Thymus (tissue), 11 donors: ENCODE results near the gene KEL. TPM values are rescaled to one million over a fixed set of nuclear protein-coding genes. Genes with fewer than 3 reads are reported as not detected.

ENCODE experiments used
- DNase-seq, 9 donors: peaks; one replicate each; pipeline ENCODE4 v3.0.0-alpha.2; 2013; ENCODE audit warnings: low spot score in 9 of 9, low read depth in 6 of 9, missing footprints in 1 of 9
- H3K27ac ChIP-seq, 2 donors: one replicate each; pipeline ENCODE4 v1.5.1; 2013; ENCODE audit warnings: control low read depth in 1 of 2, low read depth in 1 of 2, low read length in 1 of 2, mild to moderate bottlenecking in 1 of 2, moderate library complexity in 1 of 2
- H3K27me3 ChIP-seq, 2 donors: one replicate each; pipeline ENCODE4 v1.5.1; 2013; ENCODE audit warnings: low read length in 1 of 2; ENCODE audit not compliant: control insufficient read depth in 2 of 2, insufficient read depth in 1 of 2
- H3K36me3 ChIP-seq, 2 donors: one replicate each; pipeline ENCODE4 v1.5.1; 2013; ENCODE audit warnings: low read length in 1 of 2, mild to moderate bottlenecking in 1 of 2, moderate library complexity in 1 of 2; ENCODE audit not compliant: control insufficient read depth in 2 of 2, insufficient read depth in 2 of 2
- H3K4me1 ChIP-seq, 2 donors: one replicate each; pipeline ENCODE4 v1.5.1; 2013; ENCODE audit warnings: low read length in 2 of 2; ENCODE audit not compliant: control insufficient read depth in 2 of 2, insufficient read depth in 2 of 2
- H3K4me3 ChIP-seq, 2 donors: one replicate each; pipeline ENCODE4 v1.5.1; 2013; ENCODE audit warnings: low read length in 2 of 2, control low read depth in 1 of 2, mild to moderate bottlenecking in 1 of 2
- H3K9me3 ChIP-seq, 2 donors: one replicate each; pipeline ENCODE4 v1.5.1; 2013; ENCODE audit warnings: low read length in 1 of 2, mild to moderate bottlenecking in 1 of 2; ENCODE audit not compliant: control insufficient read depth in 2 of 2, insufficient read depth in 1 of 2
- WGBS: extraction: QIAGEN DNeasy Blood & Tissue Kit; methylation state at CpG from one replicate; pipeline ENCODE4 v1.1.7; 2013; 5-methylcytosine and 5-hydroxymethylcytosine counted together
- polyA plus RNA-seq: library from polyadenylated mRNA; stranded (reverse); fragments of 200-250 nt; gene quantifications from one replicate; pipeline ENCODE4 v1.2.3, GENCODE V29; 2013
- total RNA-seq: library from RNA; stranded (reverse); fragments of 120-200 nt; gene quantifications from one replicate; pipeline ENCODE4 v1.2.4, GENCODE V29; 2013
- donor health status: healthy.

KEL gene
- total and polyA plus RNA-seq, 2 donors = 2.6 to 2.7 TPM

GRCh38 chr7:142950235-142950634 lies 11.9 kb downstream of the KEL start:
- DNase-seq = no peak

GRCh38 chr7:142948603-142949002 lies 13.6 kb downstream of the KEL start:
- H3K27ac ChIP-seq = no peak overlapping the region
- H3K9me3 ChIP-seq = no peaks in the 10 kb centered on the region
- no peaks in the 10 kb centered on the region for H3K4me1 ChIP-seq
- no peak for DNase-seq
- no peaks in the 10 kb centered on the region for H3K27me3 ChIP-seq
- H3K4me3 ChIP-seq = no peak overlapping the region
- 97% methylated on average over 4 of the region's 4 CpGs for WGBS
- H3K36me3 ChIP-seq = no peaks in the 10 kb centered on the region

More at GRCh38 chr7:142950235-142950634, 11.9 kb downstream of the KEL start:
- Histone ChIP-seq H3K4me1 (no peaks in the 10 kb centered on the region), H3K36me3 (no peaks in the 10 kb centered on the region), H3K4me3 (no peak overlapping the region), H3K9me3 (peaks cover 1 to 7% of the 10 kb centered on the region in 2 donors), H3K27me3 (no peaks in the 10 kb centered on the region), H3K27ac (no peak overlapping the region)

- Histone ChIP-seq H3K9me3 (no peaks in the 10 kb centered on the region), H3K27ac (no peak overlapping the region), H3K4me1 (no peaks in the 10 kb centered on the region), H3K27me3 (no peaks in the 10 kb centered on the region), H3K4me3 (no peak overlapping the region), H3K36me3 (no peaks in the 10 kb centered on the region)
- no peak for DNase-seq
- WGBS = 89% methylated on average over 3 of the region's 3 CpGs
These were observed 17.2 kb downstream of the KEL start for GRCh38 chr7:142945001-142945400.

GRCh38 chr7:142943706-142944268 lies 18.4 kb downstream of the KEL start:
- no peak for DNase-seq
- 95% methylated on average over 7 of the region's 7 CpGs for WGBS
- Histone ChIP-seq H3K4me3 (no peak overlapping the region), H3K36me3 (no peaks in the 10 kb centered on the region), H3K27me3 (no peaks in the 10 kb centered on the region), H3K9me3 (no peaks in the 10 kb centered on the region), H3K27ac (no peak overlapping the region), H3K4me1 (no peaks in the 10 kb centered on the region)

- no peak overlapping the region for H3K27ac ChIP-seq
- no peaks in the 10 kb centered on the region for H3K36me3 ChIP-seq
- H3K9me3 ChIP-seq = no peaks in the 10 kb centered on the region
- H3K4me1 ChIP-seq = no peaks in the 10 kb centered on the region
- H3K4me3 ChIP-seq = no peak overlapping the region
- DNase-seq = no peak
- WGBS = 98% methylated on average over 6 of the region's 6 CpGs
- H3K27me3 ChIP-seq = no peaks in the 10 kb centered on the region
These were observed 19.4 kb downstream of the KEL start for GRCh38 chr7:142942746-142943145.

- Histone ChIP-seq H3K4me3 (no peak overlapping the region), H3K27me3 (no peaks in the 10 kb centered on the region), H3K36me3 (no peaks in the 10 kb centered on the region), H3K4me1 (peaks cover 0 to under 1% of the 10 kb centered on the region in 2 donors), H3K9me3 (no peaks in the 10 kb centered on the region), H3K27ac (no peak overlapping the region)
- no peak for DNase-seq
- 97% methylated on average over 7 of the region's 7 CpGs for WGBS
These were observed 20.6 kb downstream of the KEL start for GRCh38 chr7:142941541-142941940.

- DNase-seq = no peak
- Histone ChIP-seq H3K27ac (no peak overlapping the region), H3K36me3 (no peaks in the 10 kb centered on the region), H3K9me3 (no peaks in the 10 kb centered on the region), H3K4me3 (no peak overlapping the region), H3K4me1 (peaks cover 0 to 5% of the 10 kb centered on the region in 2 donors), H3K27me3 (no peaks in the 10 kb centered on the region)
- 81% methylated on average over 10 of the region's 10 CpGs for WGBS
These were observed 21.1 kb downstream of the KEL start for GRCh38 chr7:142940966-142941535.

GRCh38 chr7:142939226-142939910 lies 22.8 kb downstream of the KEL start, which contains the start of gene LLCFC1:
TSS of gene LLCFC1 (plus strand) at chr7:142939484. CDS start at chr7:142939622, 138 bp downstream.
- Histone ChIP-seq H3K9me3 (no peaks in the 10 kb centered on the region), H3K27ac (no peak within 1 kb of the TSS), H3K4me3 (no peak within 1 kb of the TSS), H3K27me3 (no peaks in the 10 kb centered on the region), H3K4me1 (peaks cover 0 to 9% of the 10 kb centered on the region in 2 donors), H3K36me3 (no peaks in the 10 kb centered on the region)
- WGBS = 87% methylated on average over 10 of the region's 10 CpGs
- peak in 3 of 9 donors; percentile 15 to 56 (median 26) for DNase-seq

- no peak overlapping the region for H3K27ac ChIP-seq
- over 99% methylated on average over 4 of the region's 4 CpGs for WGBS
- H3K4me3 ChIP-seq = no peak overlapping the region
- no peaks in the 10 kb centered on the region for H3K36me3 ChIP-seq
- no peaks in the 10 kb centered on the region for H3K9me3 ChIP-seq
- DNase-seq = no peak
- H3K4me1 ChIP-seq = peaks cover 0 to 15% of the 10 kb centered on the region in 2 donors
- H3K27me3 ChIP-seq = no peaks in the 10 kb centered on the region
These were observed 23.6 kb downstream of the KEL start for GRCh38 chr7:142938611-142939010.
